ENCODE measurements around the gene ACTA2. TPM values are rescaled to one million over a fixed set of nuclear protein-coding genes. Genes with fewer than 3 reads are reported as not detected.

Gene ACTA2
- total RNA-seq, 6 experiments from 2014 or later: 112 to 178 (median 164) TPM

- peaks cover 93% of the 10 kb centered on the region for H3K4me1 Mint-ChIP-seq (ENCODE audit: low read depth)
- H3K27ac Mint-ChIP-seq: no peak overlapping the region; the same call in 1 of the 2 replicates
- H3K36me3 Mint-ChIP-seq (ENCODE audit: low read depth): peaks cover 22% of the 10 kb centered on the region
- DNase-seq: no peak
- TF ChIP-seq, protein P1, sequence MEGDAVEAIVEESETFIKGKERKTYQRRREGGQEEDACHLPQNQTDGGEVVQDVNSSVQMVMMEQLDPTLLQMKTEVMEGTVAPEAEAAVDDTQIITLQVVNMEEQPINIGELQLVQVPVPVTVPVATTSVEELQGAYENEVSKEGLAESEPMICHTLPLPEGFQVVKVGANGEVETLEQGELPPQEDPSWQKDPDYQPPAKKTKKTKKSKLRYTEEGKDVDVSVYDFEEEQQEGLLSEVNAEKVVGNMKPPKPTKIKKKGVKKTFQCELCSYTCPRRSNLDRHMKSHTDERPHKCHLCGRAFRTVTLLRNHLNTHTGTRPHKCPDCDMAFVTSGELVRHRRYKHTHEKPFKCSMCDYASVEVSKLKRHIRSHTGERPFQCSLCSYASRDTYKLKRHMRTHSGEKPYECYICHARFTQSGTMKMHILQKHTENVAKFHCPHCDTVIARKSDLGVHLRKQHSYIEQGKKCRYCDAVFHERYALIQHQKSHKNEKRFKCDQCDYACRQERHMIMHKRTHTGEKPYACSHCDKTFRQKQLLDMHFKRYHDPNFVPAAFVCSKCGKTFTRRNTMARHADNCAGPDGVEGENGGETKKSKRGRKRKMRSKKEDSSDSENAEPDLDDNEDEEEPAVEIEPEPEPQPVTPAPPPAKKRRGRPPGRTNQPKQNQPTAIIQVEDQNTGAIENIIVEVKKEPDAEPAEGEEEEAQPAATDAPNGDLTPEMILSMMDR (IDR thresholded peaks at IDR 0.05): no peak
- H3K27me3 Mint-ChIP-seq (ENCODE audit: insufficient read depth): no peaks in the 10 kb centered on the region
- no peaks in the 10 kb centered on the region for H3K9me3 Mint-ChIP-seq
- H3K4me3 Mint-ChIP-seq: no peak overlapping the region
Observed at GRCh38 chr10:88888810-88889445, 63.6 kb downstream of the ACTA2 start.

GRCh38 chr10:88886557-88886956 lies 66.0 kb downstream of the ACTA2 start:
- DNase-seq: no peak
- Mint-ChIP-seq H3K9me3 (no peaks in the 10 kb centered on the region), H3K27me3 (ENCODE audit: insufficient read depth) (no peaks in the 10 kb centered on the region), H3K4me1 (ENCODE audit: low read depth) (peaks cover 93% of the 10 kb centered on the region), H3K4me3 (no peak overlapping the region), H3K27ac (no peak overlapping the region), H3K36me3 (ENCODE audit: low read depth) (peaks cover 43% of the 10 kb centered on the region)
- TF ChIP-seq, protein P1 (IDR thresholded peaks at IDR 0.05): no peak

Other genes starting within 250 kb of the ACTA2 start
- not detected for gene LIPK, start 246.5 kb downstream of the ACTA2 start, total RNA-seq (2021; fragmentation: NEBNext Ultra II Directional; extraction: Animal tissue kit (Norgen Biotek cat#: 25700))
- gene LIPN, start 192.8 kb downstream of the ACTA2 start, total RNA-seq (2021; fragmentation: NEBNext Ultra II Directional; extraction: Animal tissue kit (Norgen Biotek cat#: 25700)): not detected
- gene LIPM, start 150.0 kb downstream of the ACTA2 start, total RNA-seq (2021; fragmentation: NEBNext Ultra II Directional; extraction: Animal tissue kit (Norgen Biotek cat#: 25700)): not detected
- gene ANKRD22, start 100.9 kb downstream of the ACTA2 start, total RNA-seq (2021; fragmentation: NEBNext Ultra II Directional; extraction: Animal tissue kit (Norgen Biotek cat#: 25700)): not detected
- 10 to 100 TPM; 28.8 to 44.9 (median 40.6) TPM for gene STAMBPL1, start 72.5 kb downstream of the ACTA2 start, total RNA-seq (2021; fragmentation: NEBNext Ultra II Directional; extraction: Animal tissue kit (Norgen Biotek cat#: 25700))
- 10 to 100 TPM; 52.9 to 62.9 (median 57.5) TPM for gene FAS, start 38.0 kb upstream of the ACTA2 start, total RNA-seq (2021; fragmentation: NEBNext Ultra II Directional; extraction: Animal tissue kit (Norgen Biotek cat#: 25700))

Measured in HFFc6 (cell line).